MV-4-11 (cell line): ENCODE measurements around the gene SLC48A1.

Experiments used
- DNase-seq: peaks from one replicate; lab custom pipeline; 2025; lab: John Stamatoyannopoulos, UW

The SLC48A1 gene

DNA sequence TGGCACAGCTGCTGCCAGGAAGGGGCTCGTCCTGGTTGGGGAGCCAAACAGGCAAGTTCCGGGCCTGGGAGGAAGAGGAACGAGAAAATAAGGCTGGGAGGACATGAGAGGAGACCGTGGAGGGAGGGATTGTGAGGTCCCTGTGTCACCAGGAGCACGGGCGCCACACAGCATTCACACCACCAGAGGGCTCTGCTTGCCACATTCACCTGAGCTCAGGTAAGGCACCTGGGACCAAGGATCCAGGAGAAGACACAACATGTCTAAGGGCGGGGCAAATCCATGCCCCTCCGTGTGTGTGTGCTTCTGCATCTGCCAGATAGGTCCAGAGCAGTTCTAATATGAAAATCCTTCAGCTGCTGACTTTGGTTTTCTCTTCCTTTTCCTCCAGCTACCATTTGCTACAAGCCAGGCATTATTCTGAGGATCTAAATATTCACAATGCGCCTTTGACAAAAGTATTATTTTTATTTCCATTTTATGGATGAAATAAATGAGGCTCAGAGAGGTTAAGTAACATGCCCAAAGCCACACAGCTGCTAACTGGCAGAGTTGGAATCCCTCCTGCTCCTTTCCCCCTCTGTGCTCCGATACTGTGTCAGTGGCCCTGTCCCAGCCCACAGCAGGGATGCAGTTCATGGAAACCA is 28.9 kb upstream of the SLC48A1 start:
- DNase-seq, result no peak

GRCh38 chr12:47744778-47745436 is 28.1 kb upstream of the SLC48A1 start:
- no peak for DNase-seq

- no peak for DNase-seq
These were observed 27.5 kb upstream of the SLC48A1 start for GRCh38 chr12:47745485-47746041.

- DNase-seq, result no peak
These were observed 27.0 kb upstream of the SLC48A1 start for GRCh38 chr12:47746073-47746472.

GRCh38 chr12:47746523-47746922 is 26.5 kb upstream of the SLC48A1 start:
- DNase-seq, result no peak

DNA sequence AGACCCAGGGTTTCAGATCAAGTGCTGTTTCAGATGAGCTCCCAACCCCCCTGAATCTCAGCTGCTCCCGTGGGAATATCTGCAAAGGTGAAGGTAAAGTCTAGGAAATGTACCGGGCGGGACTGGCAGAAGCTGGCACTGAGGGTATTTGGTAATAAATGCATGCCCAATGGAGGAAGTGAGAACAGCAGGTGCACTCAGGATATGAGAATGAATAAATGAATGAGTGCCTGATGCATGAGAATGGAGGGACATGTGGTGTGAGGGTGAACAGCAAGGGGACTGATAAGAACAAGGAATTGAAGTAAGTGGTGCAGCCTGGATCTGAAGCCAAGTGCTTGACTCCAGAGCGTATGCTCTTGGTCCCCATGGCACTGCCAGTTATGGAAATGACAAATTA is 25.9 kb upstream of the SLC48A1 start:
- DNase-seq, result no peak

GRCh38 chr12:47747596-47748506 is 25.2 kb upstream of the SLC48A1 start:
- DNase-seq, result no peak

DNA sequence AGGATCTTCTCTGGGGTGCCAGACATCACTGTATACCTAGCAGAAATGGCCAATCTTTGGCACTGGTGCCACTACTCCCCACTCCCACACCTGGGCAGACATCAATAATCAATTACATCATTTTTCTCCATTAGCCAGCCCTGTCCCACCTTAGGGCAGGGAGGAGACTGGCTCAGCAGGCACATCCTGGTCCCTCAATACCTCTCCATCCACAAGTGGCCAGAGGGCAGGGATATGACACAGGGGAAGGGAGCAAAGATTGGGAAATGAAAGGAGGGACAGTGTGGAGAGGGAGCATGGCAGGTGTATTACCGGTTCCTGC is 24.6 kb upstream of the SLC48A1 start:
- DNase-seq, result no peak

GRCh38 chr12:47748899-47749298 is 24.1 kb upstream of the SLC48A1 start:
- DNase-seq, result no peak

GRCh38 chr12:47750229-47750798 is 22.7 kb upstream of the SLC48A1 start:
- DNase-seq, result peak; percentile 69

GRCh38 chr12:47750916-47751470 is 22.0 kb upstream of the SLC48A1 start:
- no peak for DNase-seq

GRCh38 chr12:47751561-47751960 is 21.5 kb upstream of the SLC48A1 start:
- no peak for DNase-seq

DNA sequence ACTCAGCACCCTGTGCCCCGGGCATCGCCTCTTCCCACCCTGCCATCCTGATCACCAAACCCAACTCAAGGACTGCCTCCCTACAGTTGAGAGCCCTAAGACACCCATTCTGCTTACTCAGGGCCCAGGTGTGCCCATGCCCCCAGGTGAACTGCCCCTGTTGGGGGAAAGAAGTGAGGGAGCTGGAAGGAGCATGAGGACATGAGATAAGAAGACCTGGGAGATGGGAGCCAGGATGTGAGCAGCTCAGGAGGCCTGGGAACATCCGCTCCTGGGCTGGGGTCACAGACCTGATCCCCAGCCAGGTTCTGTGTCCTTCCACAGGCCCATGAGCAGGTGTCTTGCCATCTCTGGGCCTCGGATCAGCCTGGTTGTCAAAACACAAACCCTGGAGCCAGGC is 20.9 kb upstream of the SLC48A1 start:
- DNase-seq, result no peak

GRCh38 chr12:47752552-47752951 is 20.5 kb upstream of the SLC48A1 start:
- DNase-seq, result no peak

DNA sequence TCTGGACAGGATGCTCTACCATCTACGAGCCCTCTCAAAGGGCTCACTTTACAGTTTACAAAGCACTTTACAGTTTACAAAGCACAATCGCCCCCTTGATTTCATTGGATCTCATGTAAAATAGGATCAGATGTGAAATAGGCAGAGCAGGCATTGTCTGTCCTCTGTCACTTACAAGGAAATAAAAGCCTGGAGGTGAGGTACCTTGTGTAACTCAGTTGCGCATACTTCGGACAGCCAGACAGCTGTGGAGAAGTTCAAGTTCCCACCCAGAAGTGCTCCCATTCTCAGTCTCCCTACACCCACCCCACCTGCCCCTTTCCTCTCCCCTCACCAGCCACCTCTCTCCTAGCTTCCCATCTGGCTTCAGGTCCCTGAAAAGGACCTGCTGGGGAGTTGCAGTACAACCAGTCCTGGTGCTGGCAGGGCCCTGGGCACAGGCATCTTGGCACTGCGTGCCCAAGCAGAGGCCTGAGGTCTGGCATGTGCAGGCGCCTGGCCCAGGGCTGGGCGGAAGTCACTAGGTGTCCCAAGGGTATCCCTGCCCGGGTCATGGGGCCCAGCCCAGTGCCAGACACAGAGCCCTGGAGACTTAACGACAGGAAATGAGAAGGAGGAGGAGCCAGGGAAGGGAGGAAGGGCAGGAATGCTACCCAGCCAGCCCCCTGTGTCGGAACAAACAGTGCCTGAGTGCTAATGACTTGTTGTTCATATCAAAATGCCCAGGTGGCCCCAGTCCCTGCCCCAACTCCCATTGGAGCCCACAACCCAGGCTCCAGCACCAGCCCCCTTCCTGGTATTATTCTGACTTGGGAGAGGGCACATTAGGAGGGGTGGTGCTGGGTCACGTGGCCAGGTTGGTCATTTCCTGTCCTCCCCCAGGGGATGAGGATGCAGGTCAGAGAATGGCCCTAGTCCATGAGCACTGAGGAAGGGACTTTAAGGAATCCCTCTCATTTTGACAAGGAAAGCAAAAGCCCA is 19.7 kb upstream of the SLC48A1 start:
- peak; percentile 11 for DNase-seq

DNA sequence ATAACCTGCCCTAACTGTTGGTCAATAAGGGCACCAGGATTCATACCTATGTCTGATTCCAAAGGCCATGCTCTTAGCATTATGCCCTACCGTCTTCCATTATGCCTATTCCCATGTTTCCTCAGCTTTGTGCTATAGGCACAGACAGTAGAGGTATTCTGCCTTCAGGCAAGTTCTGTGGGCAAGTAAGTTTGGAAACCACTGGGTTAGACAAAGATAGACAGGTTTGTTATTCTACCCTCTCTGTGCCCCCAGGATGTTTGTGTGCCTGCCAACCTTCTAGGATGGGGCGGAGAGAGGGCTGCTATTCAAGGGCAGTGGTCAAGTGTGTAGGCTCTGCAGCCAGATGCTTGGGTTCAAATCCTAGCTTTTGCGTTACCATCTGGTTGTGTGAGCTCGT is 18.9 kb upstream of the SLC48A1 start:
- no peak for DNase-seq

DNA sequence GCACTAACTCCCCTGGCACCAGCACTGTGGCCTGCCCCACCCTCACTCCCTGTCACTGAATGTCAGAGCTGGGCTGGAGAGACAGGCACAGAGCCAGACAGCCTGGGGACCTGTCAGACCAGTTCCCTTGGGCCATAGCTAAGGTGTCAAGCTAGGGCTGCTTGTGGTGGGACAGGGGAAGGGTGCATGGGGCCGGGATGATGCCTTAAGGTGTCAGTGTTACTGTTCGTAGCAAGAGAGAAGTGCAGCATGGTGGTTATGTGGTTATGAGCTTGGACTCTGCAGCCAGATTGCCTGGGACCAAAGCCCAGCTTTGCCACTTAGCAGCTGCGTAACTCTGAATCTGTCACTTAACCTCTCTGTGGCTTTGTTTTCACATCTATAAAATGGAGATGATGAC is 18.2 kb upstream of the SLC48A1 start:
- DNase-seq, result peak; percentile 26

- no peak for DNase-seq
These were observed 17.1 kb upstream of the SLC48A1 start for GRCh38 chr12:47755655-47756562.

DNA sequence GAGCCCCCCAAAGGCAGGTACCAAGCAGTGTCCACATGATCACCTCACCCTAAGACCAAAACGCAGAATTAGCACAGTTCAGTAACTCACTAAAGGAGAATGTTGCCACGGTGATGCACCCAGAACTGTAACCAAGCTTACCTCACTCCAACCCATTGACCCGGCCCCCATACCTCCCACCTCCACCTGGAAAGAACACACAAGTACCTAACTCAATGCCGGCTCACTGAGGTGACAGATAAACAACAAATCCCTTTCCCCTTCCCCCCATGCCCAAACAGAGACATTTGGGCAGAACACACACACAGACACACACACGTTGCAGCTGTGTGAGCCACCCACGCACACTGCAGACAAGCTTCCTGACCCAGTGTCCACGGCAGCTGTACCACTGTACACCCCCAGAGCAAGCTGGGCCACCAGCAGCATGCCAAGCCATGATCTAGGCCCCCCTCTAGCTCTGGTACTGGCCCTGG is 15.6 kb upstream of the SLC48A1 start:
- DNase-seq, result no peak
